GM13977 (cell line): Measurements from ENCODE around the gene MYO5B.

Source experiments
- DNase-seq: peaks from one replicate; pipeline ENCODE4 v3.0.0; 2012; ENCODE audit warnings: low spot score
- in situ Hi-C: fragments of 300-500 bp; cut with MboI; formaldehyde crosslinking; loops from one replicate; pipeline ENCODE4 v1.12.0; 2022; ENCODE audit warnings: low sequenced_read_pairs, low pct_unique_long_range_greater_than_20kb, mixed read lengths, inconsistent platforms; ENCODE audit not compliant: unreplicated experiment
- TF ChIP-seq, protein P1 (sequence below): IDR thresholded peaks from 2 replicates; pipeline ENCODE4 v1.5.1; 2012; ENCODE audit warnings: mild to moderate bottlenecking, control low read depth; ENCODE audit not compliant: insufficient read depth; ENCODE audit errors: extremely low read depth, missing control alignments

MYO5B gene

DNA sequence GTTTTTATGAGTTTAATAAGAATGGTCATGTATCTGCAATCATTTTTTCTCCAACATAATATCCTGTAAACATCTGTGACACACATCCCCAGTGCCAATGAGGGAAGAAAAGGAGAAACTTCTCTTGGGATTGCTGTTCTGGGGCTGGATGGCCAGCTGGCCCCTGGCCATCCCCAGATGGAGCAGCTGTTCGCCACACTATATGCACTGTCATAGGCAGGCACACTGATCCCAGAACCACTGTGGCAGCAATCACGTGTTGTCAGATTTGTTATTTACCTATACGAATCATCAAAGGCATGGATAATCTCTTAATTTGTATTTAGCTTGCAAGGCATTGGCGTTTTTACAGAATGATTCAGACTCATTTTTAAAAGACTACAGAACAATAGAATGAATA is 214.1 kb downstream of the MYO5B start:
- DNase-seq = no peak
- TF ChIP-seq, protein P1, sequence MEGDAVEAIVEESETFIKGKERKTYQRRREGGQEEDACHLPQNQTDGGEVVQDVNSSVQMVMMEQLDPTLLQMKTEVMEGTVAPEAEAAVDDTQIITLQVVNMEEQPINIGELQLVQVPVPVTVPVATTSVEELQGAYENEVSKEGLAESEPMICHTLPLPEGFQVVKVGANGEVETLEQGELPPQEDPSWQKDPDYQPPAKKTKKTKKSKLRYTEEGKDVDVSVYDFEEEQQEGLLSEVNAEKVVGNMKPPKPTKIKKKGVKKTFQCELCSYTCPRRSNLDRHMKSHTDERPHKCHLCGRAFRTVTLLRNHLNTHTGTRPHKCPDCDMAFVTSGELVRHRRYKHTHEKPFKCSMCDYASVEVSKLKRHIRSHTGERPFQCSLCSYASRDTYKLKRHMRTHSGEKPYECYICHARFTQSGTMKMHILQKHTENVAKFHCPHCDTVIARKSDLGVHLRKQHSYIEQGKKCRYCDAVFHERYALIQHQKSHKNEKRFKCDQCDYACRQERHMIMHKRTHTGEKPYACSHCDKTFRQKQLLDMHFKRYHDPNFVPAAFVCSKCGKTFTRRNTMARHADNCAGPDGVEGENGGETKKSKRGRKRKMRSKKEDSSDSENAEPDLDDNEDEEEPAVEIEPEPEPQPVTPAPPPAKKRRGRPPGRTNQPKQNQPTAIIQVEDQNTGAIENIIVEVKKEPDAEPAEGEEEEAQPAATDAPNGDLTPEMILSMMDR = no peak
- in situ Hi-C loops = no loop called here

DNA sequence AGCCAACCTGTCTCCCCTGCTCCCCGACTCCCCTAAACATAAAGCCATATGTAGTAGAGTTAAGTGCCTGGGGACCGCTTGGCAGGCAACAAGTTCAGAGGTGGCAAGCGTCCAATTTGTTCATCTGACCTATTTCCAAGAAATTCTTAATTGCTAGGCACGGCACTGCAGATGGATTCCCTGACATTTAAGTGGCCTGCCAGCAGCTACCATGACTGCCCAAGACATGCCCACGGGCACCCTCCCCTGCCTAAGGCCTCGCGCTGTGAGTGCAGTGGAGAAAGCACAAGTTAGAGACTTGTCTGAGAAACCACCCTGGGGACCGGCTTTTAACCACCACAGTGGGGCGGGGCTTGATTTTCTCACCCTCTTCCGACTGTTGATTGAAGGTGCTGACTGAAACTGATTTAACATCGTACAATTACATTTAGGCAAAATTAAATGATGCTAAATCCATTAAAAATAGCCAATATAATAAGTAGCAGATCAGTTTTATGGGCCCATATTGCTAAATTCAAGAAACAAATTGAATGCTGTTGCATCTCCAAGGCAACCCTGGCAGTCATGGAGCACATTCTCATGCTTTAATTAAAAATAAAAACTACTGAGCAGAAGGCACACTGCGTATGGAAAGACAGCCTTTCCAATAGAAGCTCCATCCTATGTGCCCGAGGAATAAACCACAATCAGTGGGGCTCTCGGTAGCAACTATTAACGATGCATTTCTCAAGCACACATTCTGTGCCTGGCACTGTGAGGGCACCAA is 218.0 kb downstream of the MYO5B start:
- TF ChIP-seq, protein P1 = no peak
- in situ Hi-C loops = no loop called here
- no peak for DNase-seq

DNA sequence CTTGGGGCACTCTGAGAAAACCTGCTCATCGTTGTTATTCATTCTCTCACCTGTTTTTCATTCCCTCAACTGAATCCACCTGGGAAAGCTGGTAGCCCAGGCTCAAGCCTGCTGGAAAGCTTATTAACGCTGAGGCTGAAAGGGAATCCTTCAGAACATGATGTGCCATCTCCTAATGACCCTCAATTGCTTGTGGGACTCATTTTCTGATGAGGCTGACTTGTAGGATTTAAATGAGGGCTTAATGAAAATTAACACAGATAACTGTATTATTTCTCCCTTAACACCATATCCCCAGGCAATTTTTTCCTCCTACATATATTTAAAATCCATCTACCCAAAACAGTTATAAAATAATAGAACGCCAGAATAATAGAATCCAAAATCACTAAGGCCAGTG is 218.9 kb downstream of the MYO5B start:
- TF ChIP-seq, protein P1 = no peak
- in situ Hi-C loops = no loop called here
- no peak for DNase-seq

DNA sequence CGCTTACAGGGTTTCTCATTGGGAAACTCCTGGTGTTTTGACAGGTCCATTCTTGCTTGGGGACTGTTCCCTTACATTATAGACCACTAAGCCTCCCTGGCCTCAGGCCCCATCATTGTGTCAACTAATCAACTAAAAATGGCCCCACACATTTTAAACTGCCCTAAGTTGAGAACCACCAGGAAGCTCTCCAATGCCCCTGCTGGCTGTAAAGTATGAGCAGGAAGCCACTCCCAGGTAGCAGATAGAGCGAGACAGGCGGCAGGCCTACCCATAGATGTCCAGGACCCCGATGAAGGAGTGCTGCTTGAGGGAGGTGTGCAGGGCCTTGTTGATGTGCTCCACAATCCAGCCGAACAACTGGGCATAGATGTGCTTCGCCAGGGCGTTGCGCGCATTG is 220.9 kb downstream of the MYO5B start:
- in situ Hi-C loops = no loop called here
- no peak for DNase-seq
- TF ChIP-seq, protein P1 = no peak

DNA sequence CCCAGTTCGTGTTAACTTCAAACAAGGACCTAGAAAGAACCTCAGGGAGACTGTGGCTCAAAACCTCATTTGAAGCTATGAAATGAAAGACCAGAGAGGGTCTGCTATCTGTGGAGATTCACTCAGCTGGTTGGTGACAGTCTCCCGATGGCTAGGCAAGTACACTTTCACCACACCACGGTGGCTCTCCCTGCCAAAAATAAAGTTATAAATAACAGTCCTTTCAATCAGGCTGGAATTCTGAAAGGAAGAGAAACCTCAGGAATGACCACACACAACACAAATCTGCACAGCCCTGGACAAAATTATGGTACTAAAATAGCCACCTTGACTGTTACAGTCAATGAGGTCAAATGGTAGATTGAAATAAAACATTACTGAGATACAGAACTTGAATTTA is 221.4 kb downstream of the MYO5B start:
- TF ChIP-seq, protein P1 = no peak
- no peak for DNase-seq
- in situ Hi-C loops = no loop called here

DNA sequence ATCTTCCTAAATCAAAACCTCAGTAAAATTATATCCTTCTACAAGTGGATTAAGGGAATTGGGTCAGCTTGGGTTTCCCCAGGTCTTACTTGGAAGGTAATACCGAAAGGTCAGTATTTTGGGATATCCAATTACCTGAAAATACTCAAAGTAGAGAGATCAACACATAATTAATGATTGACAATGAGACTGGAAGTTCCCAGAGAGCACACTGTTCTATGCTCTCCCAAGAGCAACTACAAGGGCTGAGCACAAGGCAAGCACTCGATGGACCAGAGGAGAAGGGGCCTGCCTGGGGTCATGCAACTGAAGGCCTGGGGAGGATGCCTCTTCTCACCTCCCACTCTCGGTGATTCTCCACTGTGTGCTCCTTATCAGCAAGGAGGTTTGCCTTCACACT is 222.4 kb downstream of the MYO5B start:
- TF ChIP-seq, protein P1 = no peak
- no peak for DNase-seq
- in situ Hi-C loops = no loop called here
